Prostate gland (tissue), 2 donors: Measurements from ENCODE around the gene ITM2C. TPM values are rescaled to one million over a fixed set of nuclear protein-coding genes. Genes with fewer than 3 reads are reported as not detected.

Experiments
- DNase-seq: peaks from one replicate; pipeline ENCODE4 v3.0.0-alpha.2; 2019; ENCODE audit warnings: low spot score
- H3K27ac ChIP-seq, 2 donors: fragments of 200-600 bp; sonication (generic); 2 replicates each; pipeline ENCODE4 v1.5.1; 2017 to 2019
- H3K27me3 ChIP-seq: fragments of 200-600 bp; sonication (generic); replicated peaks from 2 replicates; pipeline ENCODE4 v1.5.1; 2019; ENCODE audit not compliant: insufficient read depth
- H3K36me3 ChIP-seq, 2 donors: fragments of 200-600 bp; sonication (generic); 1 replicate in 1 of 2; 2 replicates in 1 of 2; pipeline versions ENCODE4 v1.5.1 to v1.8.1; 2017 to 2019
- H3K4me1 ChIP-seq: fragments of 200-600 bp; sonication (generic); replicated peaks from 2 replicates; pipeline ENCODE4 v1.5.1; 2019
- H3K4me3 ChIP-seq, 2 donors: fragments of 200-600 bp; sonication (generic); 2 replicates each; pipeline ENCODE4 v1.5.1; 2017 to 2019
- H3K9me3 ChIP-seq: fragments of 200-600 bp; sonication (generic); 2 replicates; pipeline ENCODE4 v1.5.1; 2017
- POLR2A ChIP-seq: fragments of 450-650 bp; IDR thresholded peaks from one replicate; pipeline ENCODE4 v1.6.1; 2016; ENCODE audit warnings: antibody characterized with exemption, mild to moderate bottlenecking
- POLR2AphosphoS5 ChIP-seq: sonication (generic); formaldehyde crosslinking; IDR thresholded peaks from one replicate; pipeline ENCODE4 v1.6.1; 2017; ENCODE audit warnings: antibody characterized with exemption
- WGBS: methylation state at CpG from one replicate; pipeline ENCODE4 v1.1.5; 2018; 5-methylcytosine and 5-hydroxymethylcytosine counted together
- intact Hi-C: fragments of 100-400 bp; cut with DNase I; formaldehyde crosslinking; loops from one replicate; pipeline ENCODE4 v1.14.2; 2022
- total RNA-seq, 2 donors: library from RNA; depleted of rRNA; stranded (reverse); fragments of >200 nt; gene quantifications; one replicate each; pipeline ENCODE4 v1.1.0, GENCODE V29; 2016
- TF ChIP-seq, protein P1 (sequence below), 4 experiments: fragments of 200-600 bp in 2 of 4; fragments of 450-650 bp in 2 of 4; sonication (generic) in 2 of 4; IDR thresholded peaks; 1 replicate in 3 of 4; 2 replicates in 1 of 4; pipeline ENCODE4 v1.5.1; 2016 to 2019; ENCODE audit warnings: antibody characterized with exemption in 4 of 4, mild to moderate bottlenecking in 2 of 4, moderate library complexity in 2 of 4

The ITM2C gene
- total RNA-seq, 2 donors from 2014 or later: 104 to 137 TPM

DNA sequence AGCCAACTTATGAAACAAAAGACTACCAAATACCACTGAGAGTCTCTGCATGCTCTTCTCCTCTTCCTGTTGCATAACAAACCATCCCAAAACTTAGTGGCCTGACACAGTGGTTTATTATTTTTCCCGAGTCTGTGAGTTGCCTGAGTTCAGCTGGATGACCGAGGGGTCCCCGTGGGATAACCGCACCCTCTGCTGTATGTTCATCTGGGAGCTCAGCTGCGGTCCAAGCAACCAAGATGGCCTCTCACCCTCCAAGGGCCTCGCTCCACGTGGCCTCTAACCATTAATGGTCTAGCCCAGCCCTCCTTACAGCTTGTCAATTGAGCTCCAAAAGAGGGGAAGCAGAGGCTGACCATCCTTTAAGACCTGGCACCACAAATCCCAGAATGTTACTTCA, 17.1 kb downstream of the ITM2C start:
- no peaks in the 10 kb centered on the region for H3K4me1 ChIP-seq
- no peak overlapping the region for H3K27ac ChIP-seq
- H3K4me3 ChIP-seq: no peak overlapping the region
- no peak for TF ChIP-seq POLR2AphosphoS5
- TF ChIP-seq POLR2A: no peak
- TF ChIP-seq, protein P1, sequence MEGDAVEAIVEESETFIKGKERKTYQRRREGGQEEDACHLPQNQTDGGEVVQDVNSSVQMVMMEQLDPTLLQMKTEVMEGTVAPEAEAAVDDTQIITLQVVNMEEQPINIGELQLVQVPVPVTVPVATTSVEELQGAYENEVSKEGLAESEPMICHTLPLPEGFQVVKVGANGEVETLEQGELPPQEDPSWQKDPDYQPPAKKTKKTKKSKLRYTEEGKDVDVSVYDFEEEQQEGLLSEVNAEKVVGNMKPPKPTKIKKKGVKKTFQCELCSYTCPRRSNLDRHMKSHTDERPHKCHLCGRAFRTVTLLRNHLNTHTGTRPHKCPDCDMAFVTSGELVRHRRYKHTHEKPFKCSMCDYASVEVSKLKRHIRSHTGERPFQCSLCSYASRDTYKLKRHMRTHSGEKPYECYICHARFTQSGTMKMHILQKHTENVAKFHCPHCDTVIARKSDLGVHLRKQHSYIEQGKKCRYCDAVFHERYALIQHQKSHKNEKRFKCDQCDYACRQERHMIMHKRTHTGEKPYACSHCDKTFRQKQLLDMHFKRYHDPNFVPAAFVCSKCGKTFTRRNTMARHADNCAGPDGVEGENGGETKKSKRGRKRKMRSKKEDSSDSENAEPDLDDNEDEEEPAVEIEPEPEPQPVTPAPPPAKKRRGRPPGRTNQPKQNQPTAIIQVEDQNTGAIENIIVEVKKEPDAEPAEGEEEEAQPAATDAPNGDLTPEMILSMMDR (IDR thresholded peaks at IDR 0.05): no peak
- no peaks in the 10 kb centered on the region for H3K9me3 ChIP-seq
- H3K36me3 ChIP-seq: peaks cover 0 to 5% of the 10 kb centered on the region in 2 donors
- H3K27me3 ChIP-seq: no peaks in the 10 kb centered on the region
- no peak for DNase-seq
- 91% methylated on average over 7 of the region's 7 CpGs for WGBS
- intact Hi-C loops: no loop called here

DNA sequence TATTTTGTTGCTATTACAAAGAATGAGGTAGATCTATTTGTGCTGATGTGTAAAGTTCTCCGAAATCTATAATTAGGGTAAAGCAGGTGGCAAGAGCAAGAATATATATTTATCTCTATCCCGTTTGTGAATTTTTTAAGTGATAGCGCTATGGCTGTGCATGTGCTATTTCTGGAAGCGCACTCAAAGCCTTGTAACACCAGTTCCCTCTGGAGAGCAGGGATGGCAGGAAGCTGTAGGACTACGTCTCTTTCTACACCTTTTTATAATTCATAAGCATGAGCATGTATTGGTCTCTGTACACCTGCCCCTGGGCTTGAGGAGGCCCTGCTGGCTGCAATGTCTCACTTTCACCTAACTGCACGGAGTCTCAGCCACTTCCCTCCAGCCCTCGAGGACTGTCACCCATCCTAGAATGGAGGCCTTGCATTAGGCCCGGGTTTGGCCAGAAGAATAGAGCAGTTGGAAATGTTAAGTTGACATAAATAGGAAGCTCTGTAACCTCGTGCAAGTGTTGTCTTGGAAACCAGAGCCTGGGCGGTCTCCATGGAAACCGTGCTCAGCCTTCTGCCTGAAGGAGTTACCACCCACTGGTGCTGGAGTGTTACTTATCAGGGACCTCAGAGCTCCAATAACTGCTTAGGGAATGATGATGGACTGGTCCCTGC, 20.9 kb downstream of the ITM2C start:
- TF ChIP-seq, protein P1 (IDR thresholded peaks at IDR 0.05): no peak
- TF ChIP-seq POLR2A (no peak), POLR2AphosphoS5 (no peak)
- no peak for DNase-seq
- Histone ChIP-seq H3K36me3 (no peaks in the 10 kb centered on the region), H3K27me3 (no peaks in the 10 kb centered on the region), H3K4me1 (no peaks in the 10 kb centered on the region), H3K27ac (no peak overlapping the region), H3K4me3 (no peak overlapping the region), H3K9me3 (no peaks in the 10 kb centered on the region)
- intact Hi-C loops: no loop called here
- WGBS: 59% methylated on average over 11 of the region's 11 CpGs

DNA sequence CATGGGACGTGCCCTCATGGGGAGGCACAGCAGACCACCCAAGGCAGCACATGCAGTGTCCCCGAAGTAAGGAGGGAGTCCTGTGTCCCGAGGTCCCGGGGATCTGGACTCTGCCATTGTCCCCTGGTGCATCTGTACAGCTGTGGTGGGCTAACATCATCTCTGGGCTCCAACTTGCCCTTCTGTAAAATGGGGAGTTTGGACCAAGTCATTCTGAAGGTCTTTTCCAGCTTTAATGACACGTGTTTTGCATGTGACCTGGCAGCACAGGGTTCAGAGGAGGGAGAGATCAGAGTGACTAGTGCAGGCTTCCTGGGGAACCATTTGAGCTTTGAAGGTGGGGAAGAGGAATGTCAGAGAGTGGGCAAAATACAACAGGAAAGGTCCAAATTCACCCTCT, 21.5 kb downstream of the ITM2C start:
- TF ChIP-seq POLR2AphosphoS5: no peak
- TF ChIP-seq POLR2A: no peak
- TF ChIP-seq, protein P1 (IDR thresholded peaks at IDR 0.05): no peak
- no peaks in the 10 kb centered on the region for H3K4me1 ChIP-seq
- 64% methylated on average over 5 of the region's 5 CpGs for WGBS
- H3K27me3 ChIP-seq: no peaks in the 10 kb centered on the region
- H3K9me3 ChIP-seq: no peaks in the 10 kb centered on the region
- intact Hi-C loops: no loop called here
- no peak overlapping the region for H3K4me3 ChIP-seq
- DNase-seq: no peak
- no peak overlapping the region for H3K27ac ChIP-seq
- H3K36me3 ChIP-seq: no peaks in the 10 kb centered on the region

DNA sequence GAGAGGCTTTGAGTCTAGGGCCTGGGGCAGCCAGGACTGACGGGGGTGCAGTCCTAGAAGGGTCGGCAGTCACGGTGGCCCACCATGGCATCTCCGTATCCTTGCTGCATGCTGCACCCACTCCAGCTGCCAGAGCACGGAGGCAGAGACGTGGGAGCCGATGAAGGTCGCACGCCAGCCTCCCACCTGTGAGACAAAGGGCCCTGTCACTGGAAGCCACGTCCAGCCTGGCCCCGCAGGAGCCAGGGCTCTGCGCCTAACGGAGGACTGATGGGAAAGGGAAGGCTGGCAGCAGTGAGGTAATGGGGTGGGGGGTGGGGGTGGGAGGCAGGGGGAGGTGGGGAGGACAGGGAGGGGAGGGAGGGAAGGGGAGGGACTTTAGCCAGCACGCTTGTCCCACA, 21.9 kb downstream of the ITM2C start:
- TF ChIP-seq, protein P1 (IDR thresholded peaks at IDR 0.05): no peak
- TF ChIP-seq POLR2A: no peak
- TF ChIP-seq POLR2AphosphoS5: no peak
- DNase-seq: no peak
- 77% methylated on average over 14 of the region's 14 CpGs for WGBS
- Histone ChIP-seq H3K4me3 (no peak overlapping the region), H3K9me3 (no peaks in the 10 kb centered on the region), H3K4me1 (no peaks in the 10 kb centered on the region), H3K27ac (no peak overlapping the region), H3K27me3 (no peaks in the 10 kb centered on the region), H3K36me3 (no peaks in the 10 kb centered on the region)
- intact Hi-C loops: no loop called here

DNA sequence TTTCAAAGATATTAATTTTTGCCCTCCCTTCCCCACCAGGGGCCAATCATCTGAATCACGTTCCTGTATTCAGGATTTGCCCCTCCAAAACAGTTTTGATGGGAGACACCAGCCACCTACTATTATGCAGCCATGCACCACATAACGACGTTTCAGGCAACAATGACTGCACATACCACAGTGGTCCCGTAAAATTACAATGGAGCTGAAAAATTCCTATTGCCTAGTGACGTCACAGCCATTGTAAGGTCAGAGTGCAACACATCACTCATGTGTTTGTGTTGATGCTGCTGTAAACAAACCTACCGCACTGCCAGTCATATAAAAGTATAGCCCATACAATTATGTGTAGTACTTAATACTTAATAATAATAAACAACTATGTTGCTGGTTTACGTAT, 22.6 kb downstream of the ITM2C start:
- H3K9me3 ChIP-seq: no peaks in the 10 kb centered on the region

More for the DNA sequence above, 22.6 kb downstream of the ITM2C start:
- Histone ChIP-seq H3K36me3 (no peaks in the 10 kb centered on the region), H3K4me1 (no peaks in the 10 kb centered on the region), H3K4me3 (no peak overlapping the region), H3K27ac (no peak overlapping the region), H3K27me3 (no peaks in the 10 kb centered on the region)
- TF ChIP-seq POLR2AphosphoS5 (no peak), POLR2A (no peak)
- TF ChIP-seq, protein P1 (IDR thresholded peaks at IDR 0.05): no peak
- no peak for DNase-seq
- 69% methylated on average over 7 of the region's 7 CpGs for WGBS
- intact Hi-C loops: no loop called here
